ENCODE data around the gene VWA8. TPM values are rescaled to one million over a fixed set of nuclear protein-coding genes. Genes with fewer than 3 reads are reported as not detected.
"Not testable (repeated sequence)": the region's sequence is repeated elsewhere in the genome, so short reads cannot be mapped to it uniquely, and the experiment has no call there.

VWA8 gene
- total RNA-seq, 2 experiments from 2014 or later, result 14.9 to 17.4 TPM

DNA sequence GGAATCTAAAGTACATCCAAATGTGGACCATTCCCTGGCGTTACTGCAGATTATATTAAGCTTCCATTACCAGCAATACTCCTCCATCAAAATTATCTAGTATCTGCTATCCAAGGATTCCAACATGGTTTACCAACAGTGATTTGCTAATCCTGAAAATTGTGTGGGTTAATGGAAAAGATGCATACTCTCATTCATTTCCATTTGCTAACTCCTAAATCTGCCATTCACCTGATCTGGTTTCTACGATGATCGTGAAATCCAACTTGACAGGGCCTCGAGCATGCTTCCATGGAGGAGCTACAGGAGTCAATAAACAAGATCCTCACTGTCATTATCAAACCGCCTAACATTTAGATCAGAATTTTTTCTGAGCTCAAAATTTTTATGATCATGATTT, 382.5 kb downstream of the VWA8 start:
- peaks cover 21% of the 10 kb centered on the region for H3K36me3 Mint-ChIP-seq
- H3K9me3 Mint-ChIP-seq (ENCODE audit: low read depth), result no peaks in the 10 kb centered on the region
- no peaks in the 10 kb centered on the region for H3K27me3 Mint-ChIP-seq
- ATAC-seq, result no peak
- H3K27ac Mint-ChIP-seq, result no peak overlapping the region
- H3K4me3 Mint-ChIP-seq, result no peak overlapping the region
- H3K4me1 Mint-ChIP-seq, result peaks cover 9% of the 10 kb centered on the region
- no peak for DNase-seq
- CTCF ChIA-PET, result interaction anchor here (0.8 kb wide), 1 partner anchor 120 kb away, joined by 4 read pairs; no protein-coding TSS in a partner anchor

DNA sequence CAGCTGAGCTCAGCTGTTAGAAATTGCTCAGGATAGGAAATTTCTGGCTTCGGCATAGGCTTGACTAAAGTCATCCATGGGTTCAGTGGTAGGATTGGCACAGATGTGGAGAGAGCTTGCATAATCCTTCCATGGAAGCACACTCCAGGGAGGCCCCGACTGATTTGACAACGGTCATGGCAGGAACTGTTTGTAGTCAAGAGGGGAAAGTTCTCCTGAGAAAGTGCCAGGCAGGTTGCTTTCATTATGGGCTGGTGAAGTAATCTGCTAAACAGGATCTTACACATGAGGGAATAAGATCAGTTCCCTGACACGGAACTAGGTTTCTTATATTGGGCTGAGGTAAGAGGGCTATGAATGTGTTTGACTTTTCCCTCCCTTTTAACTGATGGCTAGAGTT, 383.5 kb downstream of the VWA8 start:
- Mint-ChIP-seq H3K4me3 (no peak overlapping the region), H3K9me3 (ENCODE audit: low read depth) (no peaks in the 10 kb centered on the region), H3K36me3 (peaks cover 18% of the 10 kb centered on the region), H3K27ac (peak overlapping the region; percentile 4), H3K4me1 (peaks cover 9% of the 10 kb centered on the region), H3K27me3 (no peaks in the 10 kb centered on the region)
- peak; percentile 39 for ATAC-seq
- DNase-seq, result no peak
- CTCF ChIA-PET, result no interaction called here

DNA sequence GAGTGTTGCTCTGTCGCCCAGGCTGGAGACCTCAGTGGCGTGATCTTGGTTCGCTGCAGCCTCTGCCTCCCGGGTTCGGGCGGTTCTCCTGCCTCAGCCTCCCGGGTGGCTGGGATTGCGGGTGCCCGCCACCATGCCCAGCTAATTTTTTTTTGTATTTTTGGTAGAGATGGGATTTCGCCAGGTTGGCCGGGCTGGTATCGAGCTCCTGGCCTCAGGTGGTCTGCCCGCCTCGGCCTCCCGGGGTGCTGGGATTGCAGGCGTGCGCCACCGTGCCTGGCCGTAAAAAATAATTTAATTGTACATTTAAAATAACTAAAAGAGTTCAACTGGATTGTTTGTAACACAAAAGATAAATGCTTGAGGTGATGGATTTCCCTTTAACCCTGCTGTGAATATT, 387.3 kb downstream of the VWA8 start:
- ATAC-seq; DNase-seq; H3K4me1 Mint-ChIP-seq; H3K27ac Mint-ChIP-seq; H3K4me3 Mint-ChIP-seq; CTCF ChIA-PET; H3K9me3 Mint-ChIP-seq (ENCODE audit: low read depth); H3K27me3 Mint-ChIP-seq: not testable (repeated sequence)
- peaks cover 21% of the 10 kb centered on the region for H3K36me3 Mint-ChIP-seq

DNA sequence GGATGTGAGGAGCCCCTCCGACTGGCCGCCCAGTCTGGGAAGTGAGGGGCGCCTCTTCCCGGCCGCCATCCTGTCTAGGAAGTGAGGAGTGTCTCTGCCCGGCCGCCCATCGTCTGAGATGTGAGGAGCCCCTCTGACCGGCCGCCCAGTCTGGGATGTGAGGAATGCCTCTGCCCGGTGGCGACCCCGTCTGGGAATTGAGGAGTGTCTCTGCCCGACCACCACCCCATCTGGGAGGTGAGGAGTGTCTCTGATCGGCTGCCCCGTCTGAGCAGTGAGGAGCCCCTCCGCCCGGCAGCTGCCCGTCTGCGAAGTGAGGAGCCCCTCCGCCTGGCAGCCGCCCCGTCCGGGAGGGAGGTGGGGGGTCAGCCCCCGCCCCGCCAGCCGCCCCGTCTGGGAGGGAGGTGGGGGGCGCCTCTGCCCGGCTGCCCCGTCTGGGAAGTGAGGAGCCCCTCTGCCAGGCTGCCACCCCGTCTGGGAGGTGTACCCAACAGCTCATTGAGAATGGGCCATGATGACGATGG, 389.0 kb downstream of the VWA8 start:
- peaks cover 21% of the 10 kb centered on the region for H3K36me3 Mint-ChIP-seq
- H3K4me3 Mint-ChIP-seq; H3K9me3 Mint-ChIP-seq (ENCODE audit: low read depth); H3K27me3 Mint-ChIP-seq; DNase-seq; H3K27ac Mint-ChIP-seq; ATAC-seq; H3K4me1 Mint-ChIP-seq: not testable (repeated sequence)
- CTCF ChIA-PET, result interaction anchor here (1.4 kb wide), 1 partner anchor 8 kb away, joined by 3 read pairs; no protein-coding TSS in a partner anchor

DNA sequence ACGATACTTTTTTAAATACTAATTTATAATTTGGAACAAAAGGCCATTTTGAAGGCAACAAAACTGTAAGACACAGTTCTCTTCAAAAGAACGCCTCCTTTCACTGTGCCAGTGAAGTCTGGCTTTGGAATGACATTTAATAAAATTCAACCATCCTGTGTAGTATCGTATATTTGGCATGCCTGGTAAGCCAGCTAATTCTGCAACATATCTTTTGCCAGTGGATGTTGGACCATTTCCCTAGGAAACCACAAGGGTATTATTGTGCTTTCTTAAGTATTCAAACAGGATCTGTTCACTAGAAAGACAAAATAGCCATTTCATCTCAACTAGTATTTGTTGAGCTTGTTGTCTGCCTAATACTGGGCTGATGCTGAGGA, 391.9 kb downstream of the VWA8 start:
- no peak overlapping the region for H3K27ac Mint-ChIP-seq
- no peaks in the 10 kb centered on the region for H3K27me3 Mint-ChIP-seq
- CTCF ChIA-PET, result interaction anchor here (1.0 to 2.0 kb wide), 2 partner anchors 110 to 112 kb away, joined by 3 to 6 read pairs; partner anchors contain the start of gene RGCC
- no peak overlapping the region for H3K4me3 Mint-ChIP-seq
- H3K36me3 Mint-ChIP-seq, result peaks cover 3% of the 10 kb centered on the region
- ATAC-seq (no peak), DNase-seq (no peak)
- H3K9me3 Mint-ChIP-seq (ENCODE audit: low read depth), result no peaks in the 10 kb centered on the region
- no peaks in the 10 kb centered on the region for H3K4me1 Mint-ChIP-seq

DNA sequence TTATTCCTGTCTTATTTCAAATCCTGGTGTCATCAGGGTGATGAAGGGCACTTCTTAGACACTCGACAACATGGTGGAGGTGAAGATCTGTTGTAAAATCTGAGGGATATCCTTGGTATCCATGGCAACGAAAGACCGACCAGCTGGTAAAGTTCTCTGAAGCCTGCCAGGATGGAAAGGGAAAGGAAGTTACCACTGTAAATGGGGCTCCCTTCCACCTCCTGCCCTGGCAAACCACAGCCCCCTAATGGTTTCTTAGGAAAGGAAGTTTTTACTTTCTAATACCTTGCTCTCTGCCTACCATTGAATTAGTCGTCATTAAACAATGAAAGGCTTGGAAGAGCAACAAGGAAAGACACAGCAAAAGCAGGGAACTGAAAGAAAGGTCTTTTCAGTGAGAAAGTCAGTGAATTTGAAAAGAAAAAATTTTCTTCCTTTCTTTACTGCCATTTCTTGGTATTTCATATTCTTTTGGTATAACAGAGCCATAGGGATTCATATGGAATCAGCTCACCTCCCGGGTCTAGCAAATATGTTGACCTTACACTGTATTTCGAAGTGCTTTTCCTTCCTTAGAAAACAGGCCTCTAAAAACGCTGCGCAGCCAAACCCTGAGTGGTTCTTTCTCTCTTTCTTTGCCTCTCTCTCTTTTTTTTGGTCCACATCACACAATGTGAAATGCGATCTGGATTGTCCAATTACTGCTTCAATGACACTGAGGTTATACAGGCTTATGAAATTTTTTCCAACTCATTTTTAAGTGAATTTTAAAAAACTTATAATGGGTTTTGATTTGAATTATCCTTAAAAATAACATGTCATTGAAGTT, 392.6 kb downstream of the VWA8 start:
- DNase-seq, result no peak
- CTCF ChIA-PET, result interaction anchor here (1.0 to 2.0 kb wide), 2 partner anchors 110 to 111 kb away, joined by 3 to 6 read pairs; partner anchors contain the start of gene RGCC
- Mint-ChIP-seq H3K27me3 (no peaks in the 10 kb centered on the region), H3K4me1 (peaks cover 1% of the 10 kb centered on the region), H3K4me3 (no peak overlapping the region), H3K9me3 (ENCODE audit: low read depth) (no peaks in the 10 kb centered on the region), H3K27ac (no peak overlapping the region), H3K36me3 (peaks cover 3% of the 10 kb centered on the region)
- no peak for ATAC-seq

DNA sequence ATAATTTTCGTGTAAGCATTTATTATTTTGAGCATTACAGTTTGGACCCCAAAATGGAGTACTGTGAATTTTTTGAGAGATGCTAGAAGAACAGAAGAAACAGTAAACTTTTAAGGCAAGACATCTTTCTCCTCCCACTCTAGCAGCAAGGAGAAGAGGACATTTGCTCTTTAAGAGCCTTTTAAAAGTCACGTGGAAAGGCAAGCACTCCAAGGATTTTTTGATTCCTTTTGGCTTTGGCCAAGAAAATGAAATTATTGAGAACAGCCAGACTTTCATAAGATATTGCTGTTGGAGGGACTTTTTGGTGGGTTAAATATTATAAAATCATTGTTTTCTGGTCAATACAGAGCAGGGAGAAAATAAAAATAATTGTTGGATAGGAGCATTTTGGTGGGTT, 393.5 kb downstream of the VWA8 start:
- CTCF ChIA-PET, result no interaction called here
- ATAC-seq (no peak), DNase-seq (no peak)
- Mint-ChIP-seq H3K36me3 (peaks cover 3% of the 10 kb centered on the region), H3K4me1 (peaks cover 4% of the 10 kb centered on the region), H3K4me3 (no peak overlapping the region), H3K27ac (no peak overlapping the region), H3K27me3 (no peaks in the 10 kb centered on the region), H3K9me3 (ENCODE audit: low read depth) (no peaks in the 10 kb centered on the region)

DNA sequence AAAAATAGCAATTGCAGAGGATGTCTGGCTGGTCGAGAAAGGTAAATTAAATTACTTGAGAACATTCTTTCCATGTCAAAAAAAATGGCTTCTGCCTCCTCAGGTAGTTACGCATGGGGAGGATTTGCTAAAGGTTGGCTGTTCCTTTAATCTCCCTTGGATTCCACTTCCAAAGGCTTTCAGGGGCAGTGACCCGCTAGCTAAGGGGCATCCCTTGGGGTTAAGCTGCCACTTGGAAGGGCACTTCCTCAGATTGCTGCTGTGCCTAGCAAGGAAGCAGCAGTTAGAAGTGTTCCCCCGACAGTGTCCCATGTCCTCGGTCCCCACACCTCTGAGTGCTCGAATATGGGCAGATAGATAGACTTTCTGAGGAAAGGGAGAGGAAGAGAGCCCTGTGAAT, 395.1 kb downstream of the VWA8 start:
- Mint-ChIP-seq H3K4me3 (no peak overlapping the region), H3K4me1 (peaks cover 4% of the 10 kb centered on the region), H3K27me3 (no peaks in the 10 kb centered on the region), H3K9me3 (ENCODE audit: low read depth) (no peaks in the 10 kb centered on the region), H3K27ac (no peak overlapping the region), H3K36me3 (no peaks in the 10 kb centered on the region)
- ATAC-seq (no peak), DNase-seq (no peak)
- CTCF ChIA-PET, result no interaction called here

DNA sequence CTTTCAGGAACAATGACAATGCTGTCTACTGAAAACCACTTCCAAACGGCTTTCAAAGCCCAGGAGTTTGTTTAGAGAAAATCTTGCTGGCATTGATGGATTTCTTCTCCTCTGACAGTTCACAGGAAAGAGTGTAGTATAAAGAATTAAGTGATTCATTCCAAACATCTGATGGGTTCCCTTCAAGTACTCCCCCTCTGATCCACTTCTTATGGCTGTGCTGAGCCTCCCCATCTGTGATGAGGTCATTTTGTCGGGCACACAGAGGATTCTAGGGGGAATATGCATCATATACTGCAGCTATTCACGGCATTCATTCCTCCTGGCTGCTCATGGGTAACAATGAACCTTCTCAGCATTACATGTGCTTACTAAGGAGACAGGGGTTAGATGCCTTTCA, 395.7 kb downstream of the VWA8 start:
- DNase-seq, result no peak
- H3K9me3 Mint-ChIP-seq (ENCODE audit: low read depth), result no peaks in the 10 kb centered on the region
- H3K4me1 Mint-ChIP-seq, result peaks cover 4% of the 10 kb centered on the region
- H3K27me3 Mint-ChIP-seq, result no peaks in the 10 kb centered on the region
- no peak for ATAC-seq
- H3K27ac Mint-ChIP-seq, result no peak overlapping the region
- CTCF ChIA-PET, result interaction anchor here (1.1 kb wide), 1 partner anchor 9 kb away, joined by 3 read pairs; no protein-coding TSS in a partner anchor
- no peak overlapping the region for H3K4me3 Mint-ChIP-seq
- H3K36me3 Mint-ChIP-seq, result no peaks in the 10 kb centered on the region

DNA sequence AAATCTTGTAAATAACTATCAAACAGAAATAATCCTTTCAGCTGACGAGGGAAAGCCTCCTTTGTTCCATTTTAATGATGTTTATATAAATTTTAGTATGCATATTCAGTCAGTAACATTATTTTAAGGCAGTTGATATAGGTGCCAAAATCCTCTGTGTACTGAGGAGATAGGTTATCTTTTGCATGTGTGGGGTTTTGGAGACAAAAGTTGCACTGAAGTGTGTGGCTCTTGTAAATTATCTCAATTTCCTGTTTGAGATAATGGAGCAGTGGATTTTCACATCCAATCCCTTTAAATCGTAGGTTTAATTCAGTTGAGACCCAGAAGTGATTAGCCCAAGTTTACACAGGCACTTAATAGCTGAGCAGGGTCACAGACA, 396.9 kb downstream of the VWA8 start:
- ATAC-seq, result no peak
- no peak overlapping the region for H3K4me3 Mint-ChIP-seq
- peaks cover 4% of the 10 kb centered on the region for H3K4me1 Mint-ChIP-seq
- H3K9me3 Mint-ChIP-seq (ENCODE audit: low read depth), result no peaks in the 10 kb centered on the region
- DNase-seq, result no peak
- no peaks in the 10 kb centered on the region for H3K36me3 Mint-ChIP-seq
- H3K27ac Mint-ChIP-seq, result no peak overlapping the region
- H3K27me3 Mint-ChIP-seq, result no peaks in the 10 kb centered on the region
- CTCF ChIA-PET, result interaction anchor here (1.1 to 1.3 kb wide), 2 partner anchors 9 to 105 kb away, joined by 3 to 4 read pairs; no protein-coding TSS in a partner anchor

DNA sequence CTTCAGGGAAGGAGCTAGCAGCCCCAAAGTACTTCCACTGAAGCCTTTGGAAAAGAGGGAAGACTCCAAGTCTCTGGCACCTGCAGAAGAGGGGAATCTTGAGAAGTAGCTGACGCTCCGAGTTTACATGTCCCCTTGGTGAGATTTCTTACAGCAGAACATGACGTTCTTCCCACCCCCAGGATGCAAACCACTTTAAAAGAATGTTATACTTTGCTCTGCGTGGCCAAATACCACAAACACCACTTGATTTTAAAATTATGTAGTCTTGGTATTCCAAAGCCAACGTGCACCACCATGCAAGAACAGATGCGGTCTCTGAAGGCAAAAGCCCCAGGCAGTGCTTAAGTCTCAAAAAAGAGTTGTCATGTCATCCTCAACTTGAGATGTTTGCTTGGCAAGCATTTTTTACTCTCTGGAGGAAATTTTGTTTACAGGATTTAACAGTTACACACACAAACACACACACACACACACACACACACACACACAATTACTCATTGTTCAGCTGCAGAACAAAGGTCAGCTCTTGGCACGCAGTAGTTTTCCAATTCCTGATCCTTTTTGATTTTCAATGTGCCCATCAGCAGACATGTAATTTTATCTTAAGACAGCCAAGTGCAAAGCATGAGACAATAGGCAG, 397.4 kb downstream of the VWA8 start:
- CTCF ChIA-PET, result interaction anchor here (1.1 to 1.3 kb wide), 2 partner anchors 9 to 104 kb away, joined by 3 to 4 read pairs; no protein-coding TSS in a partner anchor
- no peaks in the 10 kb centered on the region for H3K27me3 Mint-ChIP-seq
- no peak overlapping the region for H3K27ac Mint-ChIP-seq
- H3K4me1 Mint-ChIP-seq, result peaks cover 4% of the 10 kb centered on the region
- no peaks in the 10 kb centered on the region for H3K9me3 Mint-ChIP-seq (ENCODE audit: low read depth)
- no peaks in the 10 kb centered on the region for H3K36me3 Mint-ChIP-seq
- DNase-seq (no peak), ATAC-seq (no peak)
- no peak overlapping the region for H3K4me3 Mint-ChIP-seq

DNA sequence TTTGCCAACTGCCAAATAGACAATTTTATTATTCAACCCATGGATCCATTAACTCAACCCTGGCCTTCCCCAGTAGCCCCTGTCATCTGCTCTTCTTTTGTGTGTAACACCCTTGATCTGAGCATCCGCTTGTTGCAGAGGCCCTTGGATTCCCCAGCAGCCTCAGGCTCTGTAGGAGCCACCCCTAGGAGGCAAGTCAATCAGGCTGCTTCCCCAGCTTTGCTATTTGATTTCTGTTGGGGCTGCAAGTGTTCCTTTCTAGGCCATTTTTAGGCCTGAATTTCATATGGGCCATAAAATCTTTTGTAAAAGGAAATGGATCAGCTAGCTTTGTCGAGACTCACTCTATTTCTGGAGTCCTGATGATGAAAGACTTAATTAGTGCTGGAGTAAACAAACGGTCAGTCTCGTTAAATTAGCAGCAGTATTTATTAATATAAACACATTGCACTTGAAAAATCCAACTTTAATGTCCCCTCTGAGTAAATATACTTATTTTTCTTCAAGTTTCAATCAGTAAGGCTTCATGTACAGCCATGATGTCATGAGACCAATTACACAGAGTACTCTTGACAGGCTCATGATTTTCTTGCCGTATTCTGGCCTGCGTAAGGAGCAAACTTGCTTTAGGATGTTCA, 398.2 kb downstream of the VWA8 start:
- Mint-ChIP-seq H3K27ac (no peak overlapping the region), H3K4me3 (no peak overlapping the region), H3K36me3 (no peaks in the 10 kb centered on the region), H3K9me3 (ENCODE audit: low read depth) (no peaks in the 10 kb centered on the region), H3K4me1 (peaks cover 4% of the 10 kb centered on the region), H3K27me3 (no peaks in the 10 kb centered on the region)
- ATAC-seq, result no peak
- no peak for DNase-seq
- CTCF ChIA-PET, result interaction anchor here (1.0 to 1.3 kb wide), 2 partner anchors 10 to 36 kb away, joined by 3 read pairs; no protein-coding TSS in a partner anchor

DNA sequence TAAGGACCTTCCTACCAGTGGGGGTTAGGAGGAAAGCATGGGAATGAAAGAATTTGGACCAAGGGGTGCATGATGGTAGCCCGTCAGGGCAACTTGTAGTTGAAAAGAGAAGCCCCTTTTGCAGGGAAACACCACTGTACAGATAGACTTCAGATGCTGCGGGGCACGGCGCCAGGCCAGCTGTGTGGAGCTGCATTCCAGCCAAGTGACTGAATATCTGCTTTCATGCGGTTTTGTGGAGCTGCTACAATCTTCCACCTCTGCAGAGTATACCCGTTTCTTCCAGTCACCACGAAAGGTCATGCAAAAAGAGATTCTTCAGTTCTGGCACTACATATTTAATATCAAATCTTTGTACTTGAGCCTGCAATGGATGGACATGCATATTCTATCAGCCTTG, 398.8 kb downstream of the VWA8 start:
- Mint-ChIP-seq H3K36me3 (no peaks in the 10 kb centered on the region), H3K9me3 (ENCODE audit: low read depth) (no peaks in the 10 kb centered on the region), H3K27ac (no peak overlapping the region), H3K27me3 (no peaks in the 10 kb centered on the region), H3K4me1 (peaks cover 4% of the 10 kb centered on the region), H3K4me3 (no peak overlapping the region)
- DNase-seq (no peak), ATAC-seq (no peak)
- CTCF ChIA-PET, result interaction anchor here (1.0 kb wide), 2 partner anchors 32 to 36 kb away, joined by 3 read pairs; no protein-coding TSS in a partner anchor

Measured in activated CD8-positive, alpha-beta memory T cell treated with anti-CD3 and anti-CD28 coated beads, Interleukin-2, amount 10 ng/mL, durations not matched to agents 7 days and 5 days (primary cell).